ENCODE measurements around the gene SPARC. TPM values are rescaled to one million over a fixed set of nuclear protein-coding genes. Genes with fewer than 3 reads are reported as not detected.
"Not testable (repeated sequence)": the region's sequence is repeated elsewhere in the genome, so short reads cannot be mapped to it uniquely, and the experiment has no call there.

SPARC gene
- polyA plus RNA-seq (2013), result 201 TPM

DNA sequence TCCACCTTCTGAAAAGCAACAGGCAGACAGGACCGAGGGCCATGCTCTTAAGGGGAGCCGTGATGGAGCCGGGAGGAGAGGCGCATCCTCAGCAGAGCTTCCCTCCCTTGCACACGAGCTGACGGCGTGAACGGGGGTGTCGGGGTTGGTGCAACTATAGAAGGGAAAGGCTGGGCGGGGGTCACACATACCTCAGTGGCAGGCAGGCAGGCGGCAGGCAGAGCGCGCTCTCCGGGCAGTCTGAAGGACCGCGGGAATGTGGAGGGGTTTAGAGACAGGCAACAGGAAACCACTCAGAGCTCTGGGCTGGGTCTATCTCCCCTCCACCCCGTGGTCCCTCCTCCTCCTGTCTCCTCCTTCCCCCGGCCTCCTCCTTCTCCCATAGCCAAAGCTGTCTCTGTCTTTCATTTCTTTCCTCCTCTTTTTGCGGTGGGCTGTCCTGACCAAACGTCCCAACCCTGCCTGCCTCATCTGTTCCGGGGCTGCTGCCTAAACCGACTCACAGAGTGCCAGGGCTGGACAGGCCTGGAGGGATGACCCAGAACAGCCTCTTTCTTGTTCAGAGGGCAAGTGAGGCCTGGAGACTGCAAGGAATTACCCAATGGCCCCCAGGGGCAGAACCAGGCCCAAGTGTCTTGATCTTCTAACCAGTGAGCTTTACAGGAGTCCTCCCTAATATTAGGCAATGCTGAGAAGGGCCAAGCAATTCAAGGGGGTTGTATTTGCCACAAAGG is at the start of gene SPARC:
TSS of gene SPARC (minus strand) at position 242 of the 734 bp plus-strand sequence. CDS start 10,727 bp downstream, outside the sequence.
- WGBS (ENCODE audit: insufficient coverage), result 3% methylated on average over 8 of the region's 22 CpGs

DNA sequence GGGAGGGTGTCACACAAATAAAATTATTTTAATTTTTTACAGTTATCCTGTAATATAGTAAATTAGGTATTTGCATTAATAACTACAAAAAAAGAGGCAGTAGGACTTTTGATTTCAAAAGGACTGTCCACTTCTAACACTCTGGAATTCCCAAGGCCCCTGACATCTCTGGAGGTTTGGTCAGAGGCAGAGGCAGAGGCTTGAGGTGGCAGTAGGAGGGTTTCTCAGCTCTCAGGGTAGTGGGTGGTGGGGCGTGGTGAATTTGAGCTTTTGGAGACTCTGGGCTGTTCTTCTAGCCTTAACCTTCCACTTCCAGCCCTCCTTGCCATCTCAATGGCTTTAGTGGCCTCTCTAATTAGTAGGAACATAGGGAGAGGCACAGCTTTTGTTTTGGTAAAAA is 48.9 kb upstream of the SPARC start:
- H3K27ac ChIP-seq (ENCODE audit: insufficient read depth in 1 of 2, low read depth in 1 of 2, low read length in 2 of 2, poor library complexity in 1 of 2, severe bottlenecking in 2 of 2), result no peak overlapping the region
- no peak overlapping the region for H3K4me3 ChIP-seq (ENCODE audit: control insufficient read depth in 1 of 7, extremely low read depth in 1 of 7, insufficient read depth in 4 of 7, low read depth in 2 of 7, low read length in 6 of 7)
- ChIA-PET CTCF (interaction anchor here (0.9 to 9.2 kb wide), 3 partner anchors 16 to 83 kb away, joined by 3 to 57 read pairs (median 34); no protein-coding TSS in a partner anchor), POLR2A (no interaction called here)
- DNase-seq, result no peak
- WGBS (ENCODE audit: insufficient coverage), result no CpG with 5 or more reads among the region's 1 CpG
- peaks cover 0 to 9% (median 0%) of the 10 kb centered on the region in 4 experiments for H3K4me1 ChIP-seq (ENCODE audit: control extremely low read depth in 1 of 4, control insufficient read depth in 4 of 4, insufficient read depth in 4 of 4, low read length in 3 of 4)
- peaks cover 0 to under 1% (median 0%) of the 10 kb centered on the region in 5 experiments for H3K9me3 ChIP-seq (ENCODE audit: control extremely low read depth in 1 of 5, control insufficient read depth in 4 of 5, insufficient read depth in 2 of 5, low read depth in 1 of 5, low read length in 4 of 5)
- no peaks in the 10 kb centered on the region for H3K27me3 ChIP-seq (replicated peaks in 2 of 5; ENCODE audit: control insufficient read depth in 4 of 5, insufficient read depth in 5 of 5, low read length in 4 of 5)
- H3K36me3 ChIP-seq (ENCODE audit: control insufficient read depth in 4 of 4, insufficient read depth in 4 of 4, low read length in 3 of 4), result peaks cover 0 to 11% (median 3%) of the 10 kb centered on the region in 4 experiments

More for the DNA sequence above, at the start of gene SPARC:
- peak within 1 kb of the TSS; percentile 25 to 78 (median 63) for H3K4me3 ChIP-seq (ENCODE audit: control insufficient read depth in 1 of 7, extremely low read depth in 1 of 7, insufficient read depth in 4 of 7, low read depth in 2 of 7, low read length in 6 of 7)
- ChIA-PET POLR2A (interaction anchor here (1.1 kb wide), 1 partner anchor 16 kb away, joined by 4 read pairs; no protein-coding TSS in a partner anchor), CTCF (interaction anchor here (1.2 to 2.9 kb wide), 7 partner anchors 11 to 57 kb away, joined by 3 to 16 read pairs (median 7); no protein-coding TSS in a partner anchor)
- H3K4me1 ChIP-seq (ENCODE audit: control extremely low read depth in 1 of 4, control insufficient read depth in 4 of 4, insufficient read depth in 4 of 4, low read length in 3 of 4), result peaks cover 0 to 51% (median 42%) of the 10 kb centered on the region in 4 experiments
- no peaks in the 10 kb centered on the region for H3K36me3 ChIP-seq (ENCODE audit: control insufficient read depth in 4 of 4, insufficient read depth in 4 of 4, low read length in 3 of 4)
- DNase-seq, result peak; percentile 21 to 47 (median 40)
- no peaks in the 10 kb centered on the region for H3K27me3 ChIP-seq (replicated peaks in 2 of 5; ENCODE audit: control insufficient read depth in 4 of 5, insufficient read depth in 5 of 5, low read length in 4 of 5)
- no peak within 1 kb of the TSS for H3K27ac ChIP-seq (ENCODE audit: insufficient read depth in 1 of 2, low read depth in 1 of 2, low read length in 2 of 2, poor library complexity in 1 of 2, severe bottlenecking in 2 of 2)
- no peaks in the 10 kb centered on the region for H3K9me3 ChIP-seq (ENCODE audit: control extremely low read depth in 1 of 5, control insufficient read depth in 4 of 5, insufficient read depth in 2 of 5, low read depth in 1 of 5, low read length in 4 of 5)

GRCh38 chr5:151734064-151734408 is 47.3 kb upstream of the SPARC start:
- H3K27me3 ChIP-seq (replicated peaks in 2 of 5; ENCODE audit: control insufficient read depth in 4 of 5, insufficient read depth in 5 of 5, low read length in 4 of 5), result no peaks in the 10 kb centered on the region
- DNase-seq, result no peak
- H3K4me3 ChIP-seq (ENCODE audit: control insufficient read depth in 1 of 7, extremely low read depth in 1 of 7, insufficient read depth in 4 of 7, low read depth in 2 of 7, low read length in 6 of 7), result no peak overlapping the region
- no peak overlapping the region for H3K27ac ChIP-seq (ENCODE audit: insufficient read depth in 1 of 2, low read depth in 1 of 2, low read length in 2 of 2, poor library complexity in 1 of 2, severe bottlenecking in 2 of 2)
- no peaks in the 10 kb centered on the region for H3K4me1 ChIP-seq (ENCODE audit: control extremely low read depth in 1 of 4, control insufficient read depth in 4 of 4, insufficient read depth in 4 of 4, low read length in 3 of 4)
- 94% methylated on average over 3 of the region's 3 CpGs for WGBS (ENCODE audit: insufficient coverage)
- peaks cover 0 to 10% (median 5%) of the 10 kb centered on the region in 4 experiments for H3K36me3 ChIP-seq (ENCODE audit: control insufficient read depth in 4 of 4, insufficient read depth in 4 of 4, low read length in 3 of 4)
- H3K9me3 ChIP-seq (ENCODE audit: control extremely low read depth in 1 of 5, control insufficient read depth in 4 of 5, insufficient read depth in 2 of 5, low read depth in 1 of 5, low read length in 4 of 5), result peaks cover 0 to 11% (median 5%) of the 10 kb centered on the region in 5 experiments
- ChIA-PET POLR2A (no interaction called here), CTCF (interaction anchor here (4.2 kb wide), 1 partner anchor 75 kb away, joined by 34 read pairs; no protein-coding TSS in a partner anchor)

GRCh38 chr5:151733358-151734063 is 46.8 kb upstream of the SPARC start:
- no peaks in the 10 kb centered on the region for H3K4me1 ChIP-seq (ENCODE audit: control extremely low read depth in 1 of 4, control insufficient read depth in 4 of 4, insufficient read depth in 4 of 4, low read length in 3 of 4)
- H3K27ac ChIP-seq (ENCODE audit: insufficient read depth in 1 of 2, low read depth in 1 of 2, low read length in 2 of 2, poor library complexity in 1 of 2, severe bottlenecking in 2 of 2), result no peak overlapping the region
- DNase-seq, result no peak
- ChIA-PET CTCF (interaction anchor here (0.9 to 4.2 kb wide), 3 partner anchors 9 to 74 kb away, joined by 4 to 34 read pairs (median 5); no protein-coding TSS in a partner anchor), POLR2A (no interaction called here)
- WGBS (ENCODE audit: insufficient coverage), result 95% methylated on average over 8 of the region's 9 CpGs
- H3K4me3 ChIP-seq (ENCODE audit: control insufficient read depth in 1 of 7, extremely low read depth in 1 of 7, insufficient read depth in 4 of 7, low read depth in 2 of 7, low read length in 6 of 7), result no peak overlapping the region
- H3K9me3 ChIP-seq (ENCODE audit: control extremely low read depth in 1 of 5, control insufficient read depth in 4 of 5, insufficient read depth in 2 of 5, low read depth in 1 of 5, low read length in 4 of 5), result peaks cover 0 to 12% (median 5%) of the 10 kb centered on the region in 5 experiments
- H3K27me3 ChIP-seq (replicated peaks in 2 of 5; ENCODE audit: control insufficient read depth in 4 of 5, insufficient read depth in 5 of 5, low read length in 4 of 5), result no peaks in the 10 kb centered on the region
- peaks cover 0 to 10% (median 5%) of the 10 kb centered on the region in 4 experiments for H3K36me3 ChIP-seq (ENCODE audit: control insufficient read depth in 4 of 4, insufficient read depth in 4 of 4, low read length in 3 of 4)

- H3K4me1 ChIP-seq (ENCODE audit: control extremely low read depth in 1 of 4, control insufficient read depth in 4 of 4, insufficient read depth in 4 of 4, low read length in 3 of 4), result no peaks in the 10 kb centered on the region
- no peak for DNase-seq
- no peak overlapping the region for H3K4me3 ChIP-seq (ENCODE audit: control insufficient read depth in 1 of 7, extremely low read depth in 1 of 7, insufficient read depth in 4 of 7, low read depth in 2 of 7, low read length in 6 of 7)
- WGBS (ENCODE audit: insufficient coverage), result 100% methylated on average over 3 of the region's 7 CpGs
- peaks cover 0 to 7% (median 4%) of the 10 kb centered on the region in 4 experiments for H3K36me3 ChIP-seq (ENCODE audit: control insufficient read depth in 4 of 4, insufficient read depth in 4 of 4, low read length in 3 of 4)
- ChIA-PET CTCF (interaction anchor here (2.3 to 2.6 kb wide), 2 partner anchors 10 to 72 kb away, joined by 8 to 11 read pairs; no protein-coding TSS in a partner anchor), POLR2A (no interaction called here)
- H3K27ac ChIP-seq (ENCODE audit: insufficient read depth in 1 of 2, low read depth in 1 of 2, low read length in 2 of 2, poor library complexity in 1 of 2, severe bottlenecking in 2 of 2), result no peak overlapping the region
- H3K9me3 ChIP-seq (ENCODE audit: control extremely low read depth in 1 of 5, control insufficient read depth in 4 of 5, insufficient read depth in 2 of 5, low read depth in 1 of 5, low read length in 4 of 5), result peaks cover 0 to 12% (median 5%) of the 10 kb centered on the region in 5 experiments
- H3K27me3 ChIP-seq (replicated peaks in 2 of 5; ENCODE audit: control insufficient read depth in 4 of 5, insufficient read depth in 5 of 5, low read length in 4 of 5), result no peaks in the 10 kb centered on the region
Measured at GRCh38 chr5:151730381-151730780, 43.7 kb upstream of the SPARC start.

- 60% methylated on average over 2 of the region's 5 CpGs for WGBS (ENCODE audit: insufficient coverage)
- CTCF ChIA-PET, result interaction anchor here (1.0 kb wide), 1 partner anchor 10 kb away, joined by 4 read pairs; no protein-coding TSS in a partner anchor
- POLR2A ChIA-PET; H3K27me3 ChIP-seq (replicated peaks in 2 of 5; ENCODE audit: control insufficient read depth in 4 of 5, insufficient read depth in 5 of 5, low read length in 4 of 5); H3K4me3 ChIP-seq (ENCODE audit: control insufficient read depth in 1 of 7, extremely low read depth in 1 of 7, insufficient read depth in 4 of 7, low read depth in 2 of 7, low read length in 6 of 7); H3K36me3 ChIP-seq (ENCODE audit: control insufficient read depth in 4 of 4, insufficient read depth in 4 of 4, low read length in 3 of 4); H3K4me1 ChIP-seq (ENCODE audit: control extremely low read depth in 1 of 4, control insufficient read depth in 4 of 4, insufficient read depth in 4 of 4, low read length in 3 of 4); H3K27ac ChIP-seq (ENCODE audit: insufficient read depth in 1 of 2, low read depth in 1 of 2, low read length in 2 of 2, poor library complexity in 1 of 2, severe bottlenecking in 2 of 2): not testable (repeated sequence)
- H3K9me3 ChIP-seq (ENCODE audit: control extremely low read depth in 1 of 5, control insufficient read depth in 4 of 5, insufficient read depth in 2 of 5, low read depth in 1 of 5, low read length in 4 of 5), result peaks cover 0 to 12% (median 5%) of the 10 kb centered on the region in 5 experiments
- peak in 2 of 3 donors; percentile 9 to 10 for DNase-seq
Measured at GRCh38 chr5:151729597-151729996, 42.9 kb upstream of the SPARC start.

Measured in common myeloid progenitor, CD34-positive (primary cell).